CD4-positive, alpha-beta T cell treated with Interferon gamma for 1 hour (primary cell): Measurements from ENCODE around the gene NEMF.
A peak's percentile ranks its signal among the peaks of the same experiment; 100 is the strongest.
"Not testable (repeated sequence)": the region's sequence is repeated elsewhere in the genome, so short reads cannot be mapped to it uniquely, and the experiment has no call there.

Source experiments
- DNase-seq: peaks from one replicate; pipeline ENCODE4 v3.0.0-alpha.2; 2020

The NEMF gene

GRCh38 chr14:49875640-49876198 is 23.1 kb upstream of the NEMF start:
- DNase-seq = no peak

DNA sequence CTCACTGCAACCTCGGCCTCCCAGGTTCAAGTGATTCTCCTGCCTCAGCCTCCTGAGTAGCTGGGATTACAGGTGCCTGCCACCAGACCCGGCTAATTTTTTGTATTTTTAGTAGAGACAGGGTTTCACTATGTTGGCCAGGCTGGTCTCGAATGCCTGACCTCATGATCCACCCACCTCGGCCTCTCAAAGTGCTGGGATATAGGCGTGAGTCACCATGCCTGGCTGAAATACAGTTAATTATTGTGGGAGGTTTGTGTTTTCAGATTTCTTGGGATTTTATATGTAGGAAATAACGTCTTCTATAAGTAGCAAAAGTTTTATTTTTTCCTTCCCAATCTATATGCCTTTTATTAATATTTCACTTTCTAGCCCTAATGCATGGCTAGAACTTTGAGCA is 21.0 kb upstream of the NEMF start:
- not testable (repeated sequence) for DNase-seq

- no peak for DNase-seq
Measured at GRCh38 chr14:49870908-49871307, 18.3 kb upstream of the NEMF start.

DNA sequence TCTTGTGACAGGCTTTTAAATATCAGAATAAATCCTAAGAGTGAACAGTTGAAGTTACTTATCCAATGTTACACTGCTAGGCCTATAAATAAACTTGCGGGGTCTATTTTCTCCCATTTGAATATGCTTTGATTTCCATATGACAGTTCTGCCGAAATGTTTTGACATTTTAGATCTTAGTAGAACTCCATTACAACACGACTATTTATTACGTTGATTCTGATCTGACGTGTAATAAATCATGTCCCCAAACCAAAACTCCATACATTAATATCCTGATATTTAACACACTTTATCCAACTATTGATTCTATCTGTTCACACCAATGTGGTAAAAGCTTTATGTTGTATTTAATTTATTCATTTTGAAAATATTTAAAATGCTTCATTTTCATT is 16.1 kb upstream of the NEMF start:
- DNase-seq = no peak

DNA sequence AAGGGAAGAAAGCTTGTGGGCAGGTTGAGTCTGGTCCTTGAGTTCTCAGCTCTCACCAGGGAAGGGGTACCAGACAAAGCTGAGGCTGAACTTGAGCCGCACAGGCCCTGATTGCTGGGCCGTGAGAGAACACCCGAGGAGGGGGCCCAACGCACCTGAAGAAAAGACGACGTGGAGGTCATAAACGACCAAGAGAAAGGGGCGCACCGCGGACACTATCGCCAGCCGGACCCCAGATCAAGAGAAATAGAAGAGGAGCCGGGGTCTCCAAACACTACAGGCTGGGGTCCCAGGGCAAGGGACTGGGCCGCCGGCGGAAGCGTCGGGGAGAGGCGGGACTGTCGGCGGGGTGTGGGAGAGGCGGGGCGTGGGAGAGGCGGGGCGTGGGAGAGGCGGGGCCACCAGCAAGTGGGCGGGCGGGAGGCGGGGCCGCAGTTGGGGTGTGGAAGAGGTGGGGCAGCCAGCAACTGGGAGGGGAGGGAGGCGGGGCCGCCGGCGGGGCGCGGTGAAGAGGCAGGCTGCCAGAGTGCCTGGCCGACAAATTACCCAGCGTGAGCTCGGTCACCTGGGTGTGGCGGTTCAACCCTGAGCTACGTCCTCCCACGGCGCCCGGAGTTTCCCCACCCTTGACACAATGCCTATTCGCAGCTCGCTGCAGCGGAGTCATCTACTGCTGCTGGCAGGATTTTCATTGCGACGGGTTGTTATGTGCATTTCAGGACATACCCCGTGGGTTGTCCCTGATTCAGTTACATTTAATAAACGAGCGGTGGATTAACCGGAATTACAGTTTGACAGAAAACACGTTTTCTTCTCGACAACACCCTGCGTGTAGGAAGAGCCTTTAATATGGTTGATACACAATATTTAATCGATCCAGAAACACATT is 15.5 kb upstream of the NEMF start:
- DNase-seq = peak; percentile 98

GRCh38 chr14:49865431-49865859 is 12.9 kb upstream of the NEMF start:
- DNase-seq = peak; percentile 74

- peak; percentile 38 for DNase-seq
Measured at GRCh38 chr14:49863487-49864281, 11.1 kb upstream of the NEMF start.

DNA sequence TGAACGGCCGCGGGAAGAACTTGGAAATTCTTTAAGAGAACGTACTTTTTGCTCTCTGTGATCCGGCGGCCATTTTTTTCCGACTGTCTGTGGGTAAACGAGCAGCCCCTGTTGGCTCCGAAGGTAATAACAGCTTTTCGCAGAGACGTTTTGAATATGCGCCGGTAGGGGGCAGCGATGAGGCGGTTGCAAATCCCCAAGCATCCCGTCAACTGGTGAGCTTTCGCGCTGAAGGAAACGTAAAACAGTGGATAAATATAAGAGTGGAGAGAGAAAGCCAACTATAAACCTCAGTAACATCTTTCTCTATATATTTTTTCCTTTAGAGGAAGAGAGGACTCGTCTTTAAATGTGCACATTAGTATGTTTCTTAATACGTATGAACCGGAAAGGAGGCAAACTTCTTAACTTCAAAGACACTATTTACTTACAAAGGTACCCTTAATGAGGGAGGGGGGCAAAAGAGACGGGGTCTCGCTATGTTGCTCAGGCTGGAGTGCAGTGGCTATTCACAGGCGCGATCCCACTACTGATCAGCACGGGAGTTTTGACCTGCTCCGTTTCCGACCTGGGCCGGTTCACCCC is 9.6 kb upstream of the NEMF start:
- DNase-seq = peak; percentile 84

DNA sequence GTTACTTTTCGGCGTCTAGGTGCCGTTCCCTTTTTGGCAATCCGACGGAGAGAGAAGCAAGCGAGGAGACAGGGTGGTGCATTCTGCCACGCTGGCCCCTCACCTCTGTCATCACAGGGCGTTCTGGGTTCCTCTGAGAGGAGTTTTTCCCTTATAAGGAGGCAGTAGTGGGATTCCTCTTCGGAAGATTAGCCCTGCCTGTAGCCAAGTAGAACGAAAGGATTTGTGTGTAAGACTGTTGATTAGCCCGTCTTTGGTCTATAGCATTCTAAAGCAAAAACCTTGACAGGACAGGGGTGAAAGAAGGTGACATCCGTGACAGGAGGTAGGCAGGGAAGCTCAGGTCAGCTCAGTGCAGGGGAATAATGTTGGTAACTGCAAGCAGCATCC is 9.1 kb upstream of the NEMF start:
- peak; percentile 72 for DNase-seq

GRCh38 chr14:49860988-49861698 is 8.6 kb upstream of the NEMF start:
- no peak for DNase-seq

DNA sequence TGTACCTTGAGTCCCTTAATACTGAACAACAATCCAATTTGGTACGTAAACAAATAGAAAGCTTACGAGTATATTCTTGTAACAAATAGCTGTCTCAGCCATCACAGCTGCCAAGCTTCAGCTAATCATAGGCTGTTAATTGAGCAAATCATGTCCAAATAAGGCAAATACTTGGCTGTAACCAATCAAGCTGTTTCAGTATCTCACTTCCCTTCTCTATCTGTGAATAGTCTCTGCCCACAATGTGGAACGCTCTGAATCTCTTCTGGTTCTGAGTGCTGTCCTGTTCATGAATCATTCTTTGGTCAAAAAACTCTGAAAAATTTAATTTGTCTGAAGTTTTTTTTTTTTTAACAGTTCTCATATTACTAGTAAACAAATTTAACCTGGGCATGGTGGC is 5.8 kb upstream of the NEMF start:
- no peak for DNase-seq

DNA sequence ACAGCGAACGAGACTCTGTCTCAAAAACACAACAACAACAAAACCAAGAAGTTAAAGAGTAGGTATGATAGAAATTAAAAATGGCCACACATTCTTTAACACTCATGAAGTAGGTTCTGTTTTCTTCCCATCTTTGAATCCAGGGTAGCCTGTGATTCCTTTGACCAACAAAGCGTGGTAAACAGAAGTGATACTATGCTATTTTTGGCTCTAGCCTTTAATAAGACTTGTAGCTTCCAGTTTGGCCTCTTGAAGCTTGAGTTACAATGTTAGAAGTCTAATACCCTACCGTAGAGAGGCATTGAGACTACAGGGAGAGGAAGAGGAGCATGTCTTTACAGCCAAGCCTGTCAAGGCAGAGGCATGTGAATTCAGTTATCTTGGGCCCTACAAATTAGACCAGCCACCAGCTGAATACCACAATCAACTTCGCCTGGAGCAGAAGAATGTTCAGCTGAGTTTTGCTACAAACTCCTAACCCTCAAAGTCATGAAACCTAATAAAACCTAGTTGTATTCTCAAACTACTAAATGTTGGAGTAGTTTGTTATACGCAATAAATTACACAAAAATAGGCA is 4.9 kb upstream of the NEMF start:
- DNase-seq = no peak

- peak; percentile 77 for DNase-seq
Measured at GRCh38 chr14:49853572-49854375, 1.2 kb upstream of the NEMF start.

- DNase-seq = no peak
Measured at GRCh38 chr14:49853158-49853477, 530 bp upstream of the NEMF start.

DNA sequence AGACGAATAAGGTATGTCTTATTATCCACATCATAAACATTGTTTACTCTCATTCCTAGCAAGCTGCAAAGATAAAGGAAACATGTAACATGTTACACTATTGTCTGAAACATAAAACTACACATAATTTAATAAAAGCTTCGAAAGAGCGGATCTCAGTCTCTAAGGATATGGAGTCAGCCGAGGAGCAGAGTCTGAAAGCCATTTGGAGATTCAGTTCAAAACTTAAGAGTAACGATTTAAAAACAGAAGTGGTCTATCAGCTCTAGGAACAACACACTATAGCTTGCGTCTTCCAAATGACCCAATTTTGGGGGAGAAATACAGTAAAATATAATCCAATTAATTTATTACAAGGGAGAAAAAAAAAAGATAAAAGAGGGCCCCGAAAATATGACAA is 775 bp downstream of the NEMF start:
- DNase-seq = no peak

DNA sequence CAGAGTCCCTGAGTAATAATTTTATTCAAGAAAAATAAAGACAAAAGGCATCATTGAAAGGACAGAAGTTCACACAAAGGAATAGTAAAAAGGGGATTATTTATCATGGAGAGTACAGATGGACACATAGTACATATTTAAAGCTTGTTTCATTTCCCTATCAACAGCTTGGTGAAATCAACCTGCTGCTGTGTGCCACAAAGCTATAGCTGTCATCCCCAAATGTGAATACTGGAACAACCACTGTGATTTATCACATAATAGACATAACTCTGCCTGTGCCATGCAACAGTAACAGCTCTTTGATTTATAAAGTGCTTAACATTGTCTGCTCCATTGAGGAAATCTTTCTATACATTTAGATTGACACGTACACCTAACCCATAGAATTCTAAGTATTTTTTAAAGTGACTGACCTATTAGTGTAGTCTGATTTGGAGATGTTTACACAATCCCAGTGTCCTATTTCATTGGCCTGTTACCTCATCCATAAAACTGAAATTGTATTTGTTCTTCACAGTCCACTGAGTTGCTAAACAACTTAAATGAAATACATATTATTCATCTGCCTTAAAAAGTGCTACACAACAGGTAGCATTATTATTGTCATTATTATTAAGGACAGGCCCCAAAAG is 3.3 kb downstream of the NEMF start:
- DNase-seq = no peak

DNA sequence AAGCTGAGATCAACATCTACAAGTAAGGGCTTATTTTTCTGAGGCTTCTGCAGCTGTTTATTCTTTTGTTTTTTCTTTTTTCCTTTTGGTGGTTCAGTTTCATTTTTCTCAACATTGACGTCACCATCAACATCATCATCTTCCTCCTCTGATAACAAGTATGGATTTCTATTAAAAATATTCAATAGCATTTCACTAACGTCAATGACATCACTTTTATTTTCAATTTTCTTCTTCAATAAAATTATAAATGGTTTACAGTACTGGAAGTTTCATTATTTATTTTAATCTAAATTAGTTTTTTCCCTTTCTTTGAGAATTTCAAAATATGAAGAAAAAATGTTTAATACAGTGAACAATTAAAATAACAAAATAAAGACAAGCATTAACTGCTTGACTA is 23.9 kb downstream of the NEMF start:
- no peak for DNase-seq

DNA sequence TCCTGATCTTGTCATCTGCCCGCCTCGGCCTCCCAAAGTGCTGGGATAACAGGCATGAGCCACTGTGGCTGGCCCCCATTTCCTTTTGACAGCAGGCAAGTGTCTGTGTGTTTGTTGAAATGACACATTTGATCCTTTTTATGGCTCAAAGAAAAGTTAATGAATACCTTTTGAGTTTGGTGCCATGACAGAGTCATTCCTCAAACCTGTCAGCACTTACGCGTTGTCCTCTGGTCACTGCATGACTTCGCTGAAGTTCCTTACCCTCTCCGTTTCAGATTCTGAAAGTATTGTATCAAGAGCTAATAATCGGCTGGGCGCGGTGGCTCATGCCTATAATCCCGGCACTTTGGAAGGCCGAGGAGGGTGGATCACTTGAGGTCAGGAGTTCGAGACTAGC is 32.4 kb downstream of the NEMF start:
- DNase-seq = no peak

DNA sequence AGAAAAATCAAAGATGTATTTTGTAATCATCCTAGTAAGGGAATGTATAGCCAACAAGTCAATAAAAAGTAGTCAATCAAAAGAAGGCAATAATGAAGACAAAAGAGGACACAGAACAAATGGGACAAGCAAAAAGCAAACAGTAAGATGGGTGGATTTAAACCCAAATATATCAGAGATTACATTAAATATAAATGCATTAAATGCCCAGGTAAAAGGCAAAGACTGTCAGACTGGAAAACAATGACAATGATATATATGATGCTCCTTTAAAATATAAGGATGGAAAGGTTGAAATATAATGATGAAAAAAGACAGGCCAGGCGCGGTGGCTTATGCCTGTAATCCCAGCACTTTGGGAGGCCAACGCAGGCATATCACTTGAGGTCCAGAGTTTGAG is 35.7 kb downstream of the NEMF start:
- DNase-seq = no peak

GRCh38 chr14:49816118-49816517 is 36.5 kb downstream of the NEMF start:
- not testable (repeated sequence) for DNase-seq

- DNase-seq = no peak
Measured at GRCh38 chr14:49808780-49809179, 43.8 kb downstream of the NEMF start.
